ENCODE measurements around the gene ATF4. TPM values are rescaled to one million over a fixed set of nuclear protein-coding genes. Genes with fewer than 3 reads are reported as not detected.

ATF4 gene
- polyA plus RNA-seq, 1 experiment, result 886 TPM

- no peak for TF ChIP-seq CTCF (IDR thresholded peaks at IDR 0.05; ENCODE audit: insufficient read depth, low read depth, low read length)
- no peaks in the 10 kb centered on the region for H3K36me3 ChIP-seq (ENCODE audit: control insufficient read depth, insufficient read depth, low read length)
- no peak for DNase-seq (ENCODE audit: low read depth)
- POLR2A ChIA-PET, result no interaction called here
- H3K4me3 ChIP-seq (ENCODE audit: low read depth, low read length), result no peak overlapping the region
- peaks cover 19% of the 10 kb centered on the region for H3K27me3 ChIP-seq (ENCODE audit: control insufficient read depth, insufficient read depth, low read length)
- CTCF ChIA-PET, result interaction anchor here (0.9 to 1.5 kb wide), 2 partner anchors 459 to 462 kb away, joined by 3 to 7 read pairs; no protein-coding TSS in a partner anchor
Observed at GRCh38 chr22:39562839-39563489, 42.6 kb downstream of the ATF4 start.

- ChIA-PET CTCF (no interaction called here), POLR2A (no interaction called here)
- Histone ChIP-seq H3K36me3 (ENCODE audit: control insufficient read depth, insufficient read depth, low read length) (no peaks in the 10 kb centered on the region), H3K27me3 (ENCODE audit: control insufficient read depth, insufficient read depth, low read length) (peaks cover 13% of the 10 kb centered on the region), H3K4me3 (ENCODE audit: low read depth, low read length) (no peak overlapping the region)
- no peak for TF ChIP-seq CTCF (IDR thresholded peaks at IDR 0.05; ENCODE audit: insufficient read depth, low read depth, low read length)
- no peak for DNase-seq (ENCODE audit: low read depth)
Observed at GRCh38 chr22:39563571-39564428, 43.4 kb downstream of the ATF4 start.

GRCh38 chr22:39565414-39565944, 45.1 kb downstream of the ATF4 start:
- ChIA-PET CTCF (interaction anchor here (0.8 to 0.9 kb wide), 2 partner anchors 31 to 242 kb away, joined by 3 read pairs; no protein-coding TSS in a partner anchor), POLR2A (no interaction called here)
- Histone ChIP-seq H3K4me3 (ENCODE audit: low read depth, low read length) (no peak overlapping the region), H3K36me3 (ENCODE audit: control insufficient read depth, insufficient read depth, low read length) (no peaks in the 10 kb centered on the region), H3K27me3 (ENCODE audit: control insufficient read depth, insufficient read depth, low read length) (peaks cover 7% of the 10 kb centered on the region; the same call in 1 of the 2 replicates)
- no peak for DNase-seq (ENCODE audit: low read depth)
- TF ChIP-seq CTCF (IDR thresholded peaks at IDR 0.05; ENCODE audit: insufficient read depth, low read depth, low read length), result no peak

- H3K27me3 ChIP-seq (ENCODE audit: control insufficient read depth, insufficient read depth, low read length), result no peaks in the 10 kb centered on the region; the same call in 1 of the 2 replicates
- CTCF ChIA-PET, result interaction anchor here (0.8 kb wide), 1 partner anchor 20 kb away, joined by 3 read pairs; no protein-coding TSS in a partner anchor
- no peak for TF ChIP-seq CTCF (IDR thresholded peaks at IDR 0.05; ENCODE audit: insufficient read depth, low read depth, low read length)
- no peak overlapping the region for H3K4me3 ChIP-seq (ENCODE audit: low read depth, low read length)
- DNase-seq (ENCODE audit: low read depth), result no peak
- POLR2A ChIA-PET, result no interaction called here
- no peaks in the 10 kb centered on the region for H3K36me3 ChIP-seq (ENCODE audit: control insufficient read depth, insufficient read depth, low read length)
Observed at GRCh38 chr22:39567135-39567946, 47.0 kb downstream of the ATF4 start.
